ENCODE measurements around the gene OCIAD1. TPM values are rescaled to one million over a fixed set of nuclear protein-coding genes. Genes with fewer than 3 reads are reported as not detected.
"Not testable (repeated sequence)": the region's sequence is repeated elsewhere in the genome, so short reads cannot be mapped to it uniquely, and the experiment has no call there.

Gene OCIAD1
- total and polyA plus RNA-seq, 5 experiments from 2014 or later = 125 to 191 (median 172) TPM

- Mint-ChIP-seq H3K27me3 (peaks cover 0 to 12% (median 7%) of the 10 kb centered on the region in 5 donors), H3K27ac (peak overlapping the region in 1 of 10 donors; percentile 64)
- POLR2A ChIA-PET = interaction anchor here (0.7 kb wide), 1 partner anchor 17 kb away, joined by 4 read pairs; no protein-coding TSS in a partner anchor
Measured at GRCh38 chr4:48798117-48798516, 32.8 kb upstream of the OCIAD1 start.

GRCh38 chr4:48799157-48799556 is 31.7 kb upstream of the OCIAD1 start:
- Mint-ChIP-seq H3K4me3 (no peak overlapping the region), H3K36me3 (no peaks in the 10 kb centered on the region), H3K4me1 (peaks cover 0 to 4% (median 0%) of the 10 kb centered on the region in 4 donors), H3K9me3 (no peaks in the 10 kb centered on the region), H3K27ac (no peak overlapping the region), H3K27me3 (peaks cover 0 to 12% (median 7%) of the 10 kb centered on the region in 5 donors)
- DNase-seq (no peak), ATAC-seq (no peak)
- POLR2A ChIA-PET = no interaction called here

More at GRCh38 chr4:48798117-48798516, 32.8 kb upstream of the OCIAD1 start:
- Mint-ChIP-seq H3K4me1 (peaks cover 0 to 4% (median 0%) of the 10 kb centered on the region in 4 donors), H3K36me3 (no peaks in the 10 kb centered on the region), H3K9me3 (no peaks in the 10 kb centered on the region), H3K4me3 (no peak overlapping the region)
- ATAC-seq (no peak), DNase-seq (no peak)

- peaks cover 0 to 12% (median 7%) of the 10 kb centered on the region in 5 donors for H3K27me3 Mint-ChIP-seq
- H3K9me3 Mint-ChIP-seq, H3K4me3 Mint-ChIP-seq, DNase-seq, H3K36me3 Mint-ChIP-seq, H3K4me1 Mint-ChIP-seq, H3K27ac Mint-ChIP-seq, ATAC-seq, POLR2A ChIA-PET: not testable (repeated sequence)
Measured at GRCh38 chr4:48800155-48800554, 30.7 kb upstream of the OCIAD1 start.

GRCh38 chr4:48801016-48801715 is 29.7 kb upstream of the OCIAD1 start:
- H3K27me3 Mint-ChIP-seq = peaks cover 0 to 12% (median 7%) of the 10 kb centered on the region in 5 donors
- POLR2A ChIA-PET = no interaction called here
- no peak for DNase-seq
- H3K4me3 Mint-ChIP-seq = no peak overlapping the region
- H3K27ac Mint-ChIP-seq = peak overlapping the region in 1 of 10 donors; percentile 47
- no peak for ATAC-seq
- H3K36me3 Mint-ChIP-seq = no peaks in the 10 kb centered on the region
- no peaks in the 10 kb centered on the region for H3K4me1 Mint-ChIP-seq
- H3K9me3 Mint-ChIP-seq = no peaks in the 10 kb centered on the region

GRCh38 chr4:48804584-48805301 is 26.1 kb upstream of the OCIAD1 start:
- Mint-ChIP-seq H3K4me3 (no peak overlapping the region), H3K27me3 (peaks cover 0 to 2% (median 0%) of the 10 kb centered on the region in 5 donors), H3K27ac (no peak overlapping the region), H3K36me3 (peaks cover 0 to 3% (median 0%) of the 10 kb centered on the region in 3 donors), H3K9me3 (no peaks in the 10 kb centered on the region), H3K4me1 (peaks cover 0 to 2% (median 0%) of the 10 kb centered on the region in 4 donors)
- POLR2A ChIA-PET = interaction anchor here (0.6 kb wide), 1 partner anchor 112 kb away, joined by 3 read pairs; no protein-coding TSS in a partner anchor
- no peak for DNase-seq
- no peak for ATAC-seq

- peaks cover 2 to 11% (median 6%) of the 10 kb centered on the region in 5 donors for H3K27me3 Mint-ChIP-seq
- DNase-seq = no peak
- no peak overlapping the region for H3K4me3 Mint-ChIP-seq
- H3K4me1 Mint-ChIP-seq = peaks cover 5 to 7% (median 6%) of the 10 kb centered on the region in 4 donors
- H3K27ac Mint-ChIP-seq = peak overlapping the region in 1 of 10 donors; percentile 11
- POLR2A ChIA-PET = no interaction called here
- no peaks in the 10 kb centered on the region for H3K9me3 Mint-ChIP-seq
- peaks cover 0 to 6% (median 3%) of the 10 kb centered on the region in 3 donors for H3K36me3 Mint-ChIP-seq
- ATAC-seq = no peak
Measured at GRCh38 chr4:48812866-48813265, 18.0 kb upstream of the OCIAD1 start.

- no peaks in the 10 kb centered on the region for H3K9me3 Mint-ChIP-seq
- no peak overlapping the region for H3K4me3 Mint-ChIP-seq
- ATAC-seq (no peak), DNase-seq (no peak)
- peaks cover 0 to 9% (median 3%) of the 10 kb centered on the region in 3 donors for H3K36me3 Mint-ChIP-seq
- no peak overlapping the region for H3K27ac Mint-ChIP-seq
- POLR2A ChIA-PET = interaction anchor here (1.1 kb wide), 1 partner anchor 35 kb away, joined by 7 read pairs; no protein-coding TSS in a partner anchor
- H3K27me3 Mint-ChIP-seq = peaks cover 2 to 20% (median 6%) of the 10 kb centered on the region in 5 donors
- peaks cover 5 to 7% (median 6%) of the 10 kb centered on the region in 4 donors for H3K4me1 Mint-ChIP-seq
Measured at GRCh38 chr4:48813964-48814363, 16.9 kb upstream of the OCIAD1 start.

- DNase-seq (no peak), ATAC-seq (no peak)
- Mint-ChIP-seq H3K27me3 (peaks cover 2 to 21% (median 6%) of the 10 kb centered on the region in 5 donors), H3K9me3 (peaks cover 0 to 8% (median 0%) of the 10 kb centered on the region in 9 donors), H3K36me3 (peaks cover 0 to 9% (median 0%) of the 10 kb centered on the region in 3 donors), H3K27ac (peak overlapping the region in 3 of 10 donors; percentile 10 to 41 (median 18)), H3K4me3 (peak overlapping the region in 3 of 10 donors; percentile 0 to 37 (median 11)), H3K4me1 (peaks cover 3 to 7% (median 6%) of the 10 kb centered on the region in 4 donors)
- POLR2A ChIA-PET = no interaction called here
Measured at GRCh38 chr4:48815483-48815882, 15.4 kb upstream of the OCIAD1 start.

- POLR2A ChIA-PET, ATAC-seq, H3K4me3 Mint-ChIP-seq, DNase-seq, H3K9me3 Mint-ChIP-seq, H3K27ac Mint-ChIP-seq, H3K36me3 Mint-ChIP-seq: not testable (repeated sequence)
- peaks cover 3 to 12% (median 6%) of the 10 kb centered on the region in 4 donors for H3K4me1 Mint-ChIP-seq
- peaks cover 0 to 16% (median 6%) of the 10 kb centered on the region in 5 donors for H3K27me3 Mint-ChIP-seq
Measured at GRCh38 chr4:48816297-48816696, 14.6 kb upstream of the OCIAD1 start.

GRCh38 chr4:48816971-48817370 is 13.9 kb upstream of the OCIAD1 start:
- Mint-ChIP-seq H3K9me3 (peaks cover 0 to 8% (median 0%) of the 10 kb centered on the region in 9 donors), H3K36me3 (peaks cover 0 to 3% (median 0%) of the 10 kb centered on the region in 3 donors), H3K4me1 (peaks cover 3 to 15% (median 6%) of the 10 kb centered on the region in 4 donors), H3K4me3 (no peak overlapping the region), H3K27ac (no peak overlapping the region), H3K27me3 (peaks cover 0 to 10% (median 5%) of the 10 kb centered on the region in 5 donors)
- POLR2A ChIA-PET = no interaction called here
- no peak for DNase-seq
- no peak for ATAC-seq

GRCh38 chr4:48821431-48821830 is 9.5 kb upstream of the OCIAD1 start:
- H3K27me3 Mint-ChIP-seq, H3K4me3 Mint-ChIP-seq, H3K4me1 Mint-ChIP-seq, DNase-seq, H3K27ac Mint-ChIP-seq, H3K9me3 Mint-ChIP-seq, H3K36me3 Mint-ChIP-seq, ATAC-seq, POLR2A ChIA-PET: not testable (repeated sequence)

GRCh38 chr4:48827622-48828021 is 3.3 kb upstream of the OCIAD1 start:
- POLR2A ChIA-PET = interaction anchor here (1.6 kb wide), 1 partner anchor 49 kb away, joined by 5 read pairs; no protein-coding TSS in a partner anchor
- peaks cover 9 to 32% (median 21%) of the 10 kb centered on the region in 4 donors for H3K4me1 Mint-ChIP-seq
- H3K9me3 Mint-ChIP-seq = no peaks in the 10 kb centered on the region
- peaks cover 2 to 5% (median 5%) of the 10 kb centered on the region in 3 donors for H3K36me3 Mint-ChIP-seq
- H3K27ac Mint-ChIP-seq = no peak overlapping the region
- DNase-seq (no peak), ATAC-seq (no peak)
- H3K27me3 Mint-ChIP-seq = peaks cover 0 to 3% (median 0%) of the 10 kb centered on the region in 5 donors
- H3K4me3 Mint-ChIP-seq = no peak overlapping the region
